HG02973 (cell line): Measurements from ENCODE around the gene PSEN2.
"Not testable (repeated sequence)": the region's sequence is repeated elsewhere in the genome, so short reads cannot be mapped to it uniquely, and the experiment has no call there.

Experiments
- ATAC-seq: cut with Tn5 transposase; IDR thresholded peaks from one replicate; pipeline ENCODE4 v1.9.1; 2021; ENCODE audit warnings: moderate library complexity; ENCODE audit not compliant: unreplicated experiment

PSEN2 gene

GRCh38 chr1:226870401-226871279 is at the start of gene PSEN2:
Gene PSEN2 (plus strand): TSS chr1:226870616. CDS start chr1:226881908, 11,292 bp downstream.
- ATAC-seq: peak; percentile 93

- no peak for ATAC-seq
Observed at GRCh38 chr1:226820941-226821718, 49.3 kb upstream of the PSEN2 start.

GRCh38 chr1:226821719-226822085 is 48.7 kb upstream of the PSEN2 start:
- ATAC-seq: no peak

GRCh38 chr1:226823643-226824042 is 46.8 kb upstream of the PSEN2 start:
- ATAC-seq: no peak

- ATAC-seq: no peak
Observed at GRCh38 chr1:226825037-226825745, 45.2 kb upstream of the PSEN2 start.

GRCh38 chr1:226825746-226826100 is 44.7 kb upstream of the PSEN2 start:
- ATAC-seq: no peak

GRCh38 chr1:226826479-226827261 is 43.7 kb upstream of the PSEN2 start:
- ATAC-seq: no peak

GRCh38 chr1:226827458-226827857 is 43.0 kb upstream of the PSEN2 start:
- no peak for ATAC-seq

GRCh38 chr1:226827968-226828513 is 42.4 kb upstream of the PSEN2 start:
- ATAC-seq: peak; percentile 99

- no peak for ATAC-seq
Observed at GRCh38 chr1:226829105-226829504, 41.3 kb upstream of the PSEN2 start.

- no peak for ATAC-seq
Observed at GRCh38 chr1:226831953-226832352, 38.5 kb upstream of the PSEN2 start.

GRCh38 chr1:226832613-226833012 is 37.8 kb upstream of the PSEN2 start:
- ATAC-seq: no peak

- ATAC-seq: not testable (repeated sequence)
Observed at GRCh38 chr1:226834179-226834578, 36.2 kb upstream of the PSEN2 start.

GRCh38 chr1:226835396-226835795 is 35.0 kb upstream of the PSEN2 start:
- ATAC-seq: not testable (repeated sequence)

GRCh38 chr1:226837966-226838365 is 32.5 kb upstream of the PSEN2 start:
- ATAC-seq: not testable (repeated sequence)

- ATAC-seq: no peak
Observed at GRCh38 chr1:226838456-226838855, 32.0 kb upstream of the PSEN2 start.

GRCh38 chr1:226845624-226846023 is 24.8 kb upstream of the PSEN2 start:
- ATAC-seq: no peak

- ATAC-seq: no peak
Observed at GRCh38 chr1:226846786-226847185, 23.6 kb upstream of the PSEN2 start.

- not testable (repeated sequence) for ATAC-seq
Observed at GRCh38 chr1:226854548-226854947, 15.9 kb upstream of the PSEN2 start.

GRCh38 chr1:226862890-226863289 is 7.5 kb upstream of the PSEN2 start:
- no peak for ATAC-seq
